Panc1 (cell line): ENCODE data around the gene CDC42EP4. TPM values are rescaled to one million over a fixed set of nuclear protein-coding genes. Genes with fewer than 3 reads are reported as not detected.

Experiments
- ATAC-seq: fragments of 200-7000 bp; cut with Tn5 transposase; 2 replicates; pipeline ENCODE4 v1.9.1; 2020; ENCODE audit warnings: mild to moderate bottlenecking, moderate library complexity
- BruUV-seq: library from RNA; stranded (reverse); fragments of 400-500 nt; replicated peaks from 2 replicates; lab custom pipeline; 2021; lab: Mats Ljungman, UMichigan
- CTCF ChIA-PET: fragments of 300-600 bp; sonication (Branson Sonifier 250); formaldehyde crosslinking; loops from one replicate; lab custom pipeline; 2022; ENCODE audit warnings: antibody characterized with exemption; lab: Charles Lee
- POLR2A ChIA-PET: fragments of 300-600 bp; sonication (Branson Sonifier 250); formaldehyde crosslinking; loops from one replicate; lab custom pipeline; 2022; ENCODE audit warnings: antibody characterized with exemption; lab: Charles Lee
- DNase-seq: peaks from one replicate; pipeline ENCODE4 v3.0.0-alpha.2; 2010; ENCODE audit warnings: low read depth, low spot score
- H3K27ac ChIP-seq: 2 replicates; pipeline ENCODE4 v1.5.1; 2011; ENCODE audit warnings: mild to moderate bottlenecking, low read length, inconsistent platforms
- H3K27me3 ChIP-seq: fragments of 200-500 bp; sonication (Bioruptor generic); 2 replicates; pipeline ENCODE4 v1.6.0; 2014; ENCODE audit warnings: low read length, inconsistent platforms; ENCODE audit not compliant: control insufficient read depth, insufficient read depth
- H3K36me3 ChIP-seq: fragments of 200-500 bp; sonication (Bioruptor generic); 2 replicates; pipeline ENCODE4 v1.5.1; 2014; ENCODE audit warnings: inconsistent platforms, mild to moderate bottlenecking, low read length, moderate library complexity; ENCODE audit not compliant: control insufficient read depth, insufficient read depth
- H3K4me1 ChIP-seq: 2 replicates; pipeline ENCODE4 v1.5.1; 2011; ENCODE audit warnings: inconsistent platforms, mild to moderate bottlenecking, low read length, moderate library complexity; ENCODE audit not compliant: control insufficient read depth, insufficient read depth
- H3K4me3 ChIP-seq, 2 experiments: 2 replicates each; pipeline ENCODE4 v1.5.1; 2011 to 2012; ENCODE audit warnings: low read depth in 2 of 2, low read length in 2 of 2, mild to moderate bottlenecking in 2 of 2, inconsistent platforms in 1 of 2, moderate library complexity in 1 of 2
- H3K9me3 ChIP-seq: fragments of 200-500 bp; sonication (Bioruptor generic); 2 replicates; pipeline ENCODE4 v1.5.1; 2014; ENCODE audit warnings: low read depth, mild to moderate bottlenecking, inconsistent platforms, low read length, moderate library complexity; ENCODE audit not compliant: control insufficient read depth, insufficient read depth
- CTCF ChIP-seq: fragments of 450-650 bp; IDR thresholded peaks from 2 replicates; pipeline ENCODE4 v1.5.1; 2017; ENCODE audit warnings: mild to moderate bottlenecking
- POLR2AphosphoS5 ChIP-seq: IDR thresholded peaks from 2 replicates; pipeline ENCODE4 v1.6.1; 2012; ENCODE audit warnings: mild to moderate bottlenecking, low read depth, low read length, moderate library complexity
- REST ChIP-seq, 2 experiments: IDR thresholded peaks; 2 replicates each; pipeline ENCODE4 v1.6.1; 2011 to 2012; ENCODE audit warnings: low read depth in 2 of 2, control low read depth in 1 of 2, low read length in 1 of 2, mild to moderate bottlenecking in 1 of 2, moderate library complexity in 1 of 2; ENCODE audit not compliant: insufficient read depth in 1 of 2
- SIN3A ChIP-seq: IDR thresholded peaks from 2 replicates; pipeline ENCODE4 v1.6.1; 2012; ENCODE audit warnings: low read depth, mild to moderate bottlenecking, low read length, moderate library complexity, borderline replicate concordance; ENCODE audit not compliant: insufficient read depth
- TCF7L2 ChIP-seq: IDR thresholded peaks from 2 replicates; pipeline ENCODE4 v1.6.1; 2011; ENCODE audit warnings: mild to moderate bottlenecking, low read depth, low read length, inconsistent platforms
- in situ Hi-C: cut with HindIII; loops from 2 replicates; pipeline ENCODE4 v1.10.0; 2016; ENCODE audit warnings: low sequenced_read_pairs, low pct_unique_long_range_greater_than_20kb
- intact Hi-C: fragments of 100-400 bp; cut with micrococcal nuclease; formaldehyde crosslinking; loops from one replicate; pipeline ENCODE4 v1.10.0; 2022; ENCODE audit not compliant: unreplicated experiment
- total RNA-seq: library from RNA; stranded (reverse); gene quantifications from one replicate; pipeline ENCODE4 v1.2.1, GENCODE V29; 2021; ENCODE audit not compliant: unreplicated experiment

CDC42EP4 gene
- total RNA-seq, 1 experiment from 2014 or later = 65.9 TPM

- CTCF ChIA-PET = no interaction called here
- POLR2A ChIA-PET = no interaction called here
- in situ Hi-C loops (no loop called here), intact Hi-C loops (no loop called here)
- no peak overlapping the region for H3K27ac ChIP-seq
- TF ChIP-seq CTCF (no peak), SIN3A (no peak), TCF7L2 (no peak), POLR2AphosphoS5 (no peak), REST (IDR thresholded peaks at IDR 0.05; ENCODE audit: insufficient read depth in 1 of 2, low read depth in 2 of 2, low read length in 1 of 2) (no peak)
- no peaks in the 10 kb centered on the region for H3K9me3 ChIP-seq
- no peaks in the 10 kb centered on the region for H3K4me1 ChIP-seq
- no peaks in the 10 kb centered on the region for H3K27me3 ChIP-seq
- H3K36me3 ChIP-seq = no peaks in the 10 kb centered on the region
- ATAC-seq (no peak), DNase-seq (no peak)
- no TSS peak for BruUV-seq
- H3K4me3 ChIP-seq = no peak overlapping the region
Observed at GRCh38 chr17:73352261-73352660, 40.5 kb upstream of the CDC42EP4 start.

GRCh38 chr17:73351764-73352163, 40.0 kb upstream of the CDC42EP4 start:
- ChIA-PET POLR2A (no interaction called here), CTCF (no interaction called here)
- Histone ChIP-seq H3K36me3 (no peaks in the 10 kb centered on the region), H3K4me1 (no peaks in the 10 kb centered on the region), H3K27ac (no peak overlapping the region), H3K9me3 (no peaks in the 10 kb centered on the region), H3K4me3 (no peak overlapping the region), H3K27me3 (no peaks in the 10 kb centered on the region)
- ATAC-seq = no peak
- in situ Hi-C loops = no loop called here
- TF ChIP-seq REST (IDR thresholded peaks at IDR 0.05; ENCODE audit: insufficient read depth in 1 of 2, low read depth in 2 of 2, low read length in 1 of 2) (no peak), CTCF (no peak), SIN3A (no peak), POLR2AphosphoS5 (no peak), TCF7L2 (no peak)
- no peak for DNase-seq
- intact Hi-C loops = no loop called here
- no TSS peak for BruUV-seq
